AG04450 (cell line): Measurements from ENCODE around the gene ACOD1. TPM values are rescaled to one million over a fixed set of nuclear protein-coding genes. Genes with fewer than 3 reads are reported as not detected.

ENCODE experiments used
- CTCF ChIA-PET: fragments of 300-600, 350-600 bp; formaldehyde crosslinking; extraction: SDS; loops from one replicate; lab custom pipeline; 2022; ENCODE audit warnings: antibody characterized with exemption, inconsistent platforms; lab: Charles Lee
- POLR2A ChIA-PET: fragments of 350-600 bp; formaldehyde crosslinking; extraction: SDS; loops from one replicate; lab custom pipeline; 2021; ENCODE audit warnings: antibody characterized with exemption, inconsistent platforms; lab: Yijun Ruan, JAX
- DNase-seq: peaks from one replicate; pipeline ENCODE4 v3.0.0-alpha.2; 2011; ENCODE audit warnings: low read depth, low spot score
- H3K27ac ChIP-seq: one replicate; pipeline ENCODE4 v1.5.1; 2012; ENCODE audit warnings: low read depth, low read length, control low read depth
- H3K27me3 ChIP-seq: one replicate; pipeline ENCODE4 v1.6.0; 2012; ENCODE audit warnings: low read length; ENCODE audit not compliant: control insufficient read depth, insufficient read depth
- H3K4me3 ChIP-seq: 2 replicates; pipeline ENCODE4 v1.5.1; 2011; ENCODE audit warnings: mild to moderate bottlenecking, low read depth, low read length, control low read depth
- H3K9me3 ChIP-seq: 2 replicates; pipeline ENCODE4 v1.5.1; 2012; ENCODE audit warnings: low read length; ENCODE audit not compliant: control insufficient read depth, insufficient read depth
- polyA plus RNA-seq: library from polyadenylated mRNA; depleted of rRNA; stranded (reverse); fragments of >200 nt; gene quantifications from 2 replicates; pipeline ENCODE4 v1.2.3, GENCODE V29; 2011
- TF ChIP-seq, protein P1 (sequence below): IDR thresholded peaks from 2 replicates; pipeline ENCODE4 v1.5.1; 2011; ENCODE audit warnings: low read depth, low read length, control low read depth, inconsistent platforms

ACOD1 gene
- polyA plus RNA-seq, 1 experiment = not detected

DNA sequence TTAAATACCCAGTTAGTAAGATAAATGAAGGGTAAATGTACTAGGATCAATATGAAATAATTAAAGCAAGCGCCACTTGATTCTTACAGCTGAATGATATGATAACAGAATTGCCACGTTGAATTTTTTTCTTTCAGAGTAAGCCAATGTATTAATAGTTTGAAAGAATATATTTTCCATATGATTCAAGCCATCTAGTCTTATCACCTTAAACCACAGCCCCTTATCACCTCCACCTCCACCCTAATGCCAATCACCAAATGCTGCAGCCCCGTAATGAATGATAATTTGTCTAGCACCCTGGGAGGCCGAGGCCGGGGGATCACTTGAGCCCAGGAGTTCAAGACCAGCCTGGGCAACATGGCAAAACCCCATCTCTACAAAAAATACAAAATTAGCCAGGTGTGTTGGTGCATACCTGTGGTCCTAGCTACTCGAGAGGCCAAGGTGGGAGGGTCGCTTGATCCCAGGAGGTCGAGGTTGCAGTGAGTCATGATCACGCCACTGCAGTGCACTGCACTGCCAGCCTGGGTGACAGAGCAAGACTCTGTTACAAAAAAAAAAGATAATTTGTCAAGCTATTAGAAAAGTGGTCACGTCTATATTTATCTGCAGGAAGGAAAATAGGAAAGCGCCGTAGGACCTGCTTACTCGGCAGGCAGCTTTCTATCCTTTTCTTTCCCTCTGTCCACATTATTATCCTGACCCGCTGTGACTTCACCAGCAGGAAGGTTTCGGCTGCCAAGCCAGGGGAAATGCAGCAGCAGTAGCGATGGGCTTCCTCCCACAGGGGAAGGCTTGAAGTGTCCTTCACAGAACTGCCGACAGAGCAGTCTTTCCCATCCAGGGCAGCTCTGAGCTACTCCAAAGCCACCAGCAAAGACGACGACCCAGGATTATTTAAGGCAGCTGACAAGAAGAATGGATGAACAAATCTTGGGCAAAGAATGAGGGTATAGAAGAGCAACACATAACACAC, 23.8 kb downstream of the ACOD1 start:
- CTCF ChIA-PET = interaction anchor here (4.0 kb wide), 1 partner anchor 8 kb away, joined by 45 read pairs; no protein-coding TSS in a partner anchor
- Histone ChIP-seq H3K27me3 (peaks cover 27% of the 10 kb centered on the region), H3K4me3 (no peak overlapping the region), H3K9me3 (no peaks in the 10 kb centered on the region), H3K27ac (no peak overlapping the region)
- no peak for DNase-seq
- POLR2A ChIA-PET = no interaction called here
- TF ChIP-seq, protein P1, sequence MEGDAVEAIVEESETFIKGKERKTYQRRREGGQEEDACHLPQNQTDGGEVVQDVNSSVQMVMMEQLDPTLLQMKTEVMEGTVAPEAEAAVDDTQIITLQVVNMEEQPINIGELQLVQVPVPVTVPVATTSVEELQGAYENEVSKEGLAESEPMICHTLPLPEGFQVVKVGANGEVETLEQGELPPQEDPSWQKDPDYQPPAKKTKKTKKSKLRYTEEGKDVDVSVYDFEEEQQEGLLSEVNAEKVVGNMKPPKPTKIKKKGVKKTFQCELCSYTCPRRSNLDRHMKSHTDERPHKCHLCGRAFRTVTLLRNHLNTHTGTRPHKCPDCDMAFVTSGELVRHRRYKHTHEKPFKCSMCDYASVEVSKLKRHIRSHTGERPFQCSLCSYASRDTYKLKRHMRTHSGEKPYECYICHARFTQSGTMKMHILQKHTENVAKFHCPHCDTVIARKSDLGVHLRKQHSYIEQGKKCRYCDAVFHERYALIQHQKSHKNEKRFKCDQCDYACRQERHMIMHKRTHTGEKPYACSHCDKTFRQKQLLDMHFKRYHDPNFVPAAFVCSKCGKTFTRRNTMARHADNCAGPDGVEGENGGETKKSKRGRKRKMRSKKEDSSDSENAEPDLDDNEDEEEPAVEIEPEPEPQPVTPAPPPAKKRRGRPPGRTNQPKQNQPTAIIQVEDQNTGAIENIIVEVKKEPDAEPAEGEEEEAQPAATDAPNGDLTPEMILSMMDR = no peak

DNA sequence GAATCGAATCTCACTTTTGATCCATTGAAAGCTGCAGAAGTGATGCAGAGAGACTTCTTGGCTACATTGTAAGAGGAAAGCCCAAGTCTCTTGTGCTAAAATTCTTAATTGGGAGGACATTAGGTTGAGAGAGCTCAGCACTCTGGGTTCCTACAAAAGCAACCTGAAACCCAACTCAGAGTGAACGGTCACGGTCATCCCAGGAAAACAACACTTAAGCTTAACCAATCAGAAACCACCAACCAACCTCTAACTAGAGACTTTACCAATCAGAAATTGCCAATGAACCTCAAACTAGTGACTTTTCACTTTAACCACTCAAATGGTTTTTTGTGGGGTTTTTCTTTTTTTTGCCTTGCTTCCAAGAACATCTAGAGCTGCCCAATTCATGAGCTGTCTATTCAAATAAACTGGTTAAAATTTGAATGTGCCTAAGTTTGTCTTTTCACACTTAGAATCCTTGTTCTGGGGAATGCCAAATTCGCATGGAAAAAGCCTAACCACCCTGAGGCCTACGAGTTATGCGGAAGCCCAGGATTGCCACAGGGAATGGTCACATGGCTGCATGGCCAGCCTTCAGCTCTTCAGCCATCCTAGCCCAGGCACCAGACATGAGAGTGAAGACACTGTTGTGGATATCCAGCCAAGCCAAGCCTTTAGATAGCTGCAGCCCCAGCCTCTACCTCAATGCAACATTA, 25.8 kb downstream of the ACOD1 start:
- CTCF ChIA-PET = no interaction called here
- Histone ChIP-seq H3K4me3 (no peak overlapping the region), H3K9me3 (no peaks in the 10 kb centered on the region), H3K27ac (no peak overlapping the region), H3K27me3 (peaks cover 28% of the 10 kb centered on the region)
- POLR2A ChIA-PET = no interaction called here
- no peak for DNase-seq
- TF ChIP-seq, protein P1 = no peak

DNA sequence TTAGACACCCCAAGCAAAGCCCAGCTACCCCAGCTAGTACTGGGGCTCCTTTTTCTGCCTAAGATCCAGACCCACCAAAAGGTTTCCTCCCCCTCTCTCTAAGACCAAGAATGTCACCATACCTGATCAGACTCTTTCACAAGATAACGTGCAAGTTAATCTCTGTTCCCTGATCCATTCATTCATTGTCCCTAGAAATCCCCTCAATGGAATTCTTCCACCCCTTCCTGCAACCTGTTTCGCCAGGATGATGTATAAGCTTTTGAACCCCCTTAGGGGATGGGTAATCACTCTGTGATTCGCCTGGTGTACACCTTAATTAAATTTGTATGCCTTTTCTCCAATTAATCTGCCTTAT, 26.3 kb downstream of the ACOD1 start:
- POLR2A ChIA-PET = no interaction called here
- CTCF ChIA-PET = interaction anchor here (0.7 kb wide), 1 partner anchor 309 kb away, joined by 3 read pairs; no protein-coding TSS in a partner anchor
- H3K27ac ChIP-seq = no peak overlapping the region
- no peaks in the 10 kb centered on the region for H3K9me3 ChIP-seq
- DNase-seq = no peak
- no peak overlapping the region for H3K4me3 ChIP-seq
- TF ChIP-seq, protein P1 = no peak
- H3K27me3 ChIP-seq = peaks cover 28% of the 10 kb centered on the region

DNA sequence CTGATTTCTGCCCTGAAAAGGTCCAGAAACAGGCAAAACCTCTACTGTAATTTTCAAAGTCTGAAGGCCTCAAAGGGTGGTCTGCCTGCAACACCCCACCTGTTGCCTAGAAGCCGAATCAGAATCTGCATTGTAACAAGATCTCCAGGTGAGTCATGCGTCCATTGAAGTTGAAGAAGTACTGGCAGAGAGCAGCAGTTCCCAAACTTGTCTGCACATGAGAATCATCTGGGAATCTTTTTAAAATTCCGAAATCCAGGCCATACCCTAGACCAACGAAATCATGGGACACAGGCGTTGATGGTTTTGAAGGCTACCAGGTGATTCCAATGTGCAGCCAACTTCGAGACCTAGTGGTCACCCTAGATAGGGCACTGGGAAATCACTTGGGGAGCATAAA, 27.6 kb downstream of the ACOD1 start:
- CTCF ChIA-PET = no interaction called here
- DNase-seq = no peak
- POLR2A ChIA-PET = no interaction called here
- Histone ChIP-seq H3K27me3 (peaks cover 26% of the 10 kb centered on the region), H3K9me3 (no peaks in the 10 kb centered on the region), H3K27ac (no peak overlapping the region), H3K4me3 (no peak overlapping the region)
- TF ChIP-seq, protein P1 = no peak

DNA sequence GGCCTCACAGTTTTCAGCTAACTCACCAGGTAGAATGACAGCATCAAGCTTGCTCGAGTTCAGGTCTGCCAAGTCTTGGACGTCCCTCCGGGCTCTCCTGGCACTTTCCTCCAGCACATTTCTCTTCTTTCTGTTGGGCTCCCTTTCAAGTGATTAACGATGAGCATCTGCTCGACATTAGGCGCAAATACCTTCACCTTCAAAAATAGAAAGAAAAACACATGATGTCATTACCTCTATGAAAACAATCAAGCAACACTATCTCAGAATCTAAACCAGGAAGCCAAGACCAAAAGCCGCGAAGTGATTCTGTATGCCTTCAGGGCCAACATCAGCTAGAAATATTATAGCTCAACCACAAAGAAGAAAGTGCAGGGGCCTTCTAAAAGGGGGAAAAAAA, 28.2 kb downstream of the ACOD1 start:
- ChIA-PET POLR2A (no interaction called here), CTCF (no interaction called here)

More for the DNA sequence above, 28.2 kb downstream of the ACOD1 start:
- Histone ChIP-seq H3K9me3 (no peaks in the 10 kb centered on the region), H3K4me3 (no peak overlapping the region), H3K27me3 (peaks cover 29% of the 10 kb centered on the region), H3K27ac (no peak overlapping the region)
- DNase-seq = no peak
- TF ChIP-seq, protein P1 = no peak
